GM23338 (cell line): ENCODE data around the gene PTH1R. TPM values are rescaled to one million over a fixed set of nuclear protein-coding genes. Genes with fewer than 3 reads are reported as not detected.
A peak's percentile ranks its signal among the peaks of the same experiment; 100 is the strongest.

Experiments used
- ATAC-seq: fragments of 200-7000 bp; cut with Tn5 transposase; 3 replicates; pipeline ENCODE4 v1.9.1; 2020
- DNase-seq: peaks from one replicate; pipeline ENCODE4 v3.0.0-alpha.2; 2015; ENCODE audit warnings: low spot score
- H2AFZ ChIP-seq: fragments of 200-600 bp; sonication (generic); 2 replicates; pipeline ENCODE4 v1.8.0; 2016; ENCODE audit warnings: antibody characterized with exemption, mild to moderate bottlenecking, moderate library complexity
- H3F3A ChIP-seq: fragments of 200-600 bp; sonication (generic); replicated peaks from 2 replicates; pipeline ENCODE4 v1.8.0; 2017; ENCODE audit warnings: antibody characterized with exemption, mixed run types, low read depth
- H3K27ac ChIP-seq: fragments of 200-600 bp; sonication (generic); 2 replicates; pipeline ENCODE4 v1.6.1; 2016; ENCODE audit warnings: low read depth
- H3K27me3 ChIP-seq: fragments of 200-600 bp; sonication (generic); 2 replicates; pipeline ENCODE4 v1.8.0; 2016; ENCODE audit warnings: mild to moderate bottlenecking, mixed run types, moderate library complexity; ENCODE audit not compliant: insufficient read depth
- H3K36me3 ChIP-seq: fragments of 200-600 bp; sonication (generic); 2 replicates; pipeline ENCODE4 v1.8.0; 2016; ENCODE audit warnings: mild to moderate bottlenecking; ENCODE audit not compliant: insufficient read depth
- H3K4me1 ChIP-seq: fragments of 200-600 bp; sonication (generic); 2 replicates; pipeline ENCODE4 v1.8.0; 2016; ENCODE audit warnings: mild to moderate bottlenecking, moderate library complexity; ENCODE audit not compliant: insufficient read depth
- H3K4me2 ChIP-seq: fragments of 200-600 bp; sonication (generic); 2 replicates; pipeline ENCODE4 v1.7.1; 2017; ENCODE audit warnings: mixed run types
- H3K4me3 ChIP-seq: fragments of 200-600 bp; sonication (generic); 2 replicates; pipeline ENCODE4 v1.6.1; 2016; ENCODE audit warnings: mixed run types
- H3K79me2 ChIP-seq: fragments of 200-600 bp; sonication (generic); replicated peaks from 2 replicates; pipeline ENCODE4 v1.8.0; 2017; ENCODE audit warnings: mild to moderate bottlenecking; ENCODE audit not compliant: insufficient read depth
- H3K9me2 ChIP-seq: fragments of 200-600 bp; sonication (generic); 2 replicates; pipeline ENCODE4 v1.8.0; 2017; ENCODE audit not compliant: insufficient read depth
- H4K20me1 ChIP-seq: fragments of 200-600 bp; sonication (generic); replicated peaks from 2 replicates; pipeline ENCODE4 v1.8.0; 2017; ENCODE audit warnings: mild to moderate bottlenecking; ENCODE audit not compliant: insufficient read depth
- H3K27ac Mint-ChIP-seq: 2 replicates; pipeline ENCODE4 v1.8.0; 2020; ENCODE audit warnings: inconsistent platforms, mild to moderate bottlenecking, moderate library complexity, mixed read lengths
- H3K27me3 Mint-ChIP-seq: 3 replicates; pipeline ENCODE4 v1.8.0; 2022; ENCODE audit warnings: low read depth, mild to moderate bottlenecking, moderate library complexity, mixed read lengths, inconsistent platforms; ENCODE audit not compliant: insufficient read depth, poor library complexity
- H3K36me3 Mint-ChIP-seq: 3 replicates; pipeline ENCODE4 v1.8.0; 2021; ENCODE audit warnings: low read depth, mild to moderate bottlenecking, inconsistent platforms, moderate library complexity, mixed read lengths
- H3K4me1 Mint-ChIP-seq: 3 replicates; pipeline ENCODE4 v1.8.0; 2020; ENCODE audit warnings: mild to moderate bottlenecking, inconsistent platforms, mixed read lengths
- H3K4me3 Mint-ChIP-seq: 3 replicates; pipeline ENCODE4 v1.8.0; 2021; ENCODE audit warnings: moderate library complexity, mild to moderate bottlenecking, inconsistent platforms, mixed read lengths
- H3K9me3 Mint-ChIP-seq: 3 replicates; pipeline ENCODE4 v1.8.0; 2020; ENCODE audit warnings: moderate library complexity, mild to moderate bottlenecking, inconsistent platforms, mixed read lengths
- CREB1 ChIP-seq: fragments of 250-450 bp; sonication (Bioruptor Pico); IDR thresholded peaks from 2 replicates; pipeline ENCODE4 v1.5.0; 2020; ENCODE audit warnings: low read depth, mild to moderate bottlenecking, moderate library complexity
- EZH2 ChIP-seq: fragments of 200-600 bp; sonication (generic); IDR thresholded peaks from one replicate; pipeline ENCODE4 v1.8.0; 2017; ENCODE audit warnings: antibody characterized with exemption, mild to moderate bottlenecking, low read depth; ENCODE audit not compliant: unreplicated experiment
- EZH2phosphoT487 ChIP-seq: fragments of 200-600 bp; sonication (generic); IDR thresholded peaks from one replicate; pipeline ENCODE4 v1.8.1; 2018; ENCODE audit warnings: antibody characterized with exemption; ENCODE audit not compliant: unreplicated experiment
- JUNB ChIP-seq: IDR thresholded peaks from one replicate; pipeline ENCODE4 v1.6.1; 2016; ENCODE audit warnings: antibody characterized with exemption; ENCODE audit not compliant: unreplicated experiment
- NANOG ChIP-seq: IDR thresholded peaks from 2 replicates; pipeline ENCODE4 v1.6.1; 2016; ENCODE audit warnings: antibody characterized with exemption, borderline replicate concordance
- POLR2AphosphoS5 ChIP-seq: IDR thresholded peaks from 2 replicates; pipeline ENCODE4 v1.6.1; 2016; ENCODE audit warnings: antibody characterized with exemption, low read depth
- STAT1 ChIP-seq: IDR thresholded peaks from one replicate; pipeline ENCODE4 v1.6.1; 2016; ENCODE audit warnings: antibody characterized with exemption; ENCODE audit not compliant: unreplicated experiment
- ZNF114 ChIP-seq: fragments of 250-450 bp; sonication (Bioruptor Pico); IDR thresholded peaks from 2 replicates; pipeline ENCODE4 v1.5.0; 2020; ENCODE audit warnings: mild to moderate bottlenecking, moderate library complexity
- ZNF331 ChIP-seq: fragments of 250-450 bp; sonication (Bioruptor Pico); IDR thresholded peaks from 2 replicates; pipeline ENCODE4 v1.5.0; 2020; ENCODE audit warnings: low read depth, mild to moderate bottlenecking, moderate library complexity
- polyA plus RNA-seq: library from polyadenylated mRNA; unstranded; fragments of >200 nt; fragmentation: Nextera tagmentation; extraction: Ambion mirVana; gene quantifications from 2 replicates; pipeline ENCODE4 v1.2.1, GENCODE V29; 2016
- total RNA-seq: library from RNA; depleted of rRNA; stranded (reverse); fragments of >200 nt; shearing (Covaris generic); gene quantifications from 2 replicates; pipeline ENCODE4 v1.2.3, GENCODE V29; 2014
- TF ChIP-seq, protein P1 (sequence below): IDR thresholded peaks from 2 replicates; pipeline ENCODE4 v1.6.1; 2016; ENCODE audit warnings: antibody characterized with exemption
- TF ChIP-seq, protein P2 (sequence below): IDR thresholded peaks from one replicate; pipeline ENCODE4 v1.6.1; 2018; ENCODE audit warnings: antibody characterized with exemption; ENCODE audit not compliant: unreplicated experiment
- TF ChIP-seq, protein P3 (sequence below), 2 experiments: fragments of 200-600 bp in 1 of 2; sonication (generic) in 1 of 2; conservative IDR thresholded peaks; 2 replicates each; pipeline versions ENCODE4 v1.5.1 to v1.6.1; 2016 to 2017; ENCODE audit warnings: antibody characterized with exemption in 2 of 2, low read depth in 2 of 2, mild to moderate bottlenecking in 2 of 2, moderate library complexity in 1 of 2
- TF ChIP-seq, protein P4 (sequence below): fragments of 250-450 bp; sonication (Bioruptor Pico); IDR thresholded peaks from 2 replicates; pipeline ENCODE4 v1.5.0; 2020; ENCODE audit warnings: mild to moderate bottlenecking, moderate library complexity

Gene PTH1R
- total and polyA plus RNA-seq, 2 experiments from 2014 or later = 1.3 to 1.9 TPM

DNA sequence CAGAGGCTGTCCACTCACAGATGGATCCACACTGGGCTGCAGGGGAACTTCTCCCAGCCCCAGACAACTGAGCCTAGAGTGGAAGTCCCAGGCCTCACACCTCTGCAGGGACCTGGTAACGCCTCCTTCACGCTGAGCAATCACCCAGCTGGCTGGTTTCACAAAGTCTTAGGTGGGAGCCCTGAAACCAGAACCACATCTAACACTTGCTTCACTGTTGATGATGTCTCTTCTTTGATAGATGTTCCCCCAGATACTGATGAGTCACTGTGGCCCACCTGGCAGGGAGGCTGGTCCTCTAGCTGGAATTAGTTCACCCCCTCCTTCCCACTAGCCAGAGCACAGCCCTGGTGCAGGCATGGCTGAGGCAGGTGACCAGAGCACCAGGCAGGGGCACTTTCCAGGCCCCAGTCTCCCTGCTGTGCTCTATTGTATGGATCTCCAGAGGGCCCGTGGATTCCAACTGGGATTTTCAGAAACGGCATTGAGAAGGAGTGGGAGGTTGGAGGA, 47.8 kb upstream of the PTH1R start:
- TF ChIP-seq ZNF114 (CRISPR knock-in tag) = no peak
- TF ChIP-seq, protein P1, sequence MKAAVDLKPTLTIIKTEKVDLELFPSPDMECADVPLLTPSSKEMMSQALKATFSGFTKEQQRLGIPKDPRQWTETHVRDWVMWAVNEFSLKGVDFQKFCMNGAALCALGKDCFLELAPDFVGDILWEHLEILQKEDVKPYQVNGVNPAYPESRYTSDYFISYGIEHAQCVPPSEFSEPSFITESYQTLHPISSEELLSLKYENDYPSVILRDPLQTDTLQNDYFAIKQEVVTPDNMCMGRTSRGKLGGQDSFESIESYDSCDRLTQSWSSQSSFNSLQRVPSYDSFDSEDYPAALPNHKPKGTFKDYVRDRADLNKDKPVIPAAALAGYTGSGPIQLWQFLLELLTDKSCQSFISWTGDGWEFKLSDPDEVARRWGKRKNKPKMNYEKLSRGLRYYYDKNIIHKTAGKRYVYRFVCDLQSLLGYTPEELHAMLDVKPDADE = no peak
- no peak for TF ChIP-seq NANOG
- TF ChIP-seq, protein P2, sequence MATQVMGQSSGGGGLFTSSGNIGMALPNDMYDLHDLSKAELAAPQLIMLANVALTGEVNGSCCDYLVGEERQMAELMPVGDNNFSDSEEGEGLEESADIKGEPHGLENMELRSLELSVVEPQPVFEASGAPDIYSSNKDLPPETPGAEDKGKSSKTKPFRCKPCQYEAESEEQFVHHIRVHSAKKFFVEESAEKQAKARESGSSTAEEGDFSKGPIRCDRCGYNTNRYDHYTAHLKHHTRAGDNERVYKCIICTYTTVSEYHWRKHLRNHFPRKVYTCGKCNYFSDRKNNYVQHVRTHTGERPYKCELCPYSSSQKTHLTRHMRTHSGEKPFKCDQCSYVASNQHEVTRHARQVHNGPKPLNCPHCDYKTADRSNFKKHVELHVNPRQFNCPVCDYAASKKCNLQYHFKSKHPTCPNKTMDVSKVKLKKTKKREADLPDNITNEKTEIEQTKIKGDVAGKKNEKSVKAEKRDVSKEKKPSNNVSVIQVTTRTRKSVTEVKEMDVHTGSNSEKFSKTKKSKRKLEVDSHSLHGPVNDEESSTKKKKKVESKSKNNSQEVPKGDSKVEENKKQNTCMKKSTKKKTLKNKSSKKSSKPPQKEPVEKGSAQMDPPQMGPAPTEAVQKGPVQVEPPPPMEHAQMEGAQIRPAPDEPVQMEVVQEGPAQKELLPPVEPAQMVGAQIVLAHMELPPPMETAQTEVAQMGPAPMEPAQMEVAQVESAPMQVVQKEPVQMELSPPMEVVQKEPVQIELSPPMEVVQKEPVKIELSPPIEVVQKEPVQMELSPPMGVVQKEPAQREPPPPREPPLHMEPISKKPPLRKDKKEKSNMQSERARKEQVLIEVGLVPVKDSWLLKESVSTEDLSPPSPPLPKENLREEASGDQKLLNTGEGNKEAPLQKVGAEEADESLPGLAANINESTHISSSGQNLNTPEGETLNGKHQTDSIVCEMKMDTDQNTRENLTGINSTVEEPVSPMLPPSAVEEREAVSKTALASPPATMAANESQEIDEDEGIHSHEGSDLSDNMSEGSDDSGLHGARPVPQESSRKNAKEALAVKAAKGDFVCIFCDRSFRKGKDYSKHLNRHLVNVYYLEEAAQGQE = no peak
- TF ChIP-seq, protein P3, sequence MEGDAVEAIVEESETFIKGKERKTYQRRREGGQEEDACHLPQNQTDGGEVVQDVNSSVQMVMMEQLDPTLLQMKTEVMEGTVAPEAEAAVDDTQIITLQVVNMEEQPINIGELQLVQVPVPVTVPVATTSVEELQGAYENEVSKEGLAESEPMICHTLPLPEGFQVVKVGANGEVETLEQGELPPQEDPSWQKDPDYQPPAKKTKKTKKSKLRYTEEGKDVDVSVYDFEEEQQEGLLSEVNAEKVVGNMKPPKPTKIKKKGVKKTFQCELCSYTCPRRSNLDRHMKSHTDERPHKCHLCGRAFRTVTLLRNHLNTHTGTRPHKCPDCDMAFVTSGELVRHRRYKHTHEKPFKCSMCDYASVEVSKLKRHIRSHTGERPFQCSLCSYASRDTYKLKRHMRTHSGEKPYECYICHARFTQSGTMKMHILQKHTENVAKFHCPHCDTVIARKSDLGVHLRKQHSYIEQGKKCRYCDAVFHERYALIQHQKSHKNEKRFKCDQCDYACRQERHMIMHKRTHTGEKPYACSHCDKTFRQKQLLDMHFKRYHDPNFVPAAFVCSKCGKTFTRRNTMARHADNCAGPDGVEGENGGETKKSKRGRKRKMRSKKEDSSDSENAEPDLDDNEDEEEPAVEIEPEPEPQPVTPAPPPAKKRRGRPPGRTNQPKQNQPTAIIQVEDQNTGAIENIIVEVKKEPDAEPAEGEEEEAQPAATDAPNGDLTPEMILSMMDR (conservative IDR thresholded peaks at IDR 0.05; ENCODE audit: low read depth in 2 of 2) = no peak
- TF ChIP-seq EZH2 = no peak
- TF ChIP-seq, protein P4, sequence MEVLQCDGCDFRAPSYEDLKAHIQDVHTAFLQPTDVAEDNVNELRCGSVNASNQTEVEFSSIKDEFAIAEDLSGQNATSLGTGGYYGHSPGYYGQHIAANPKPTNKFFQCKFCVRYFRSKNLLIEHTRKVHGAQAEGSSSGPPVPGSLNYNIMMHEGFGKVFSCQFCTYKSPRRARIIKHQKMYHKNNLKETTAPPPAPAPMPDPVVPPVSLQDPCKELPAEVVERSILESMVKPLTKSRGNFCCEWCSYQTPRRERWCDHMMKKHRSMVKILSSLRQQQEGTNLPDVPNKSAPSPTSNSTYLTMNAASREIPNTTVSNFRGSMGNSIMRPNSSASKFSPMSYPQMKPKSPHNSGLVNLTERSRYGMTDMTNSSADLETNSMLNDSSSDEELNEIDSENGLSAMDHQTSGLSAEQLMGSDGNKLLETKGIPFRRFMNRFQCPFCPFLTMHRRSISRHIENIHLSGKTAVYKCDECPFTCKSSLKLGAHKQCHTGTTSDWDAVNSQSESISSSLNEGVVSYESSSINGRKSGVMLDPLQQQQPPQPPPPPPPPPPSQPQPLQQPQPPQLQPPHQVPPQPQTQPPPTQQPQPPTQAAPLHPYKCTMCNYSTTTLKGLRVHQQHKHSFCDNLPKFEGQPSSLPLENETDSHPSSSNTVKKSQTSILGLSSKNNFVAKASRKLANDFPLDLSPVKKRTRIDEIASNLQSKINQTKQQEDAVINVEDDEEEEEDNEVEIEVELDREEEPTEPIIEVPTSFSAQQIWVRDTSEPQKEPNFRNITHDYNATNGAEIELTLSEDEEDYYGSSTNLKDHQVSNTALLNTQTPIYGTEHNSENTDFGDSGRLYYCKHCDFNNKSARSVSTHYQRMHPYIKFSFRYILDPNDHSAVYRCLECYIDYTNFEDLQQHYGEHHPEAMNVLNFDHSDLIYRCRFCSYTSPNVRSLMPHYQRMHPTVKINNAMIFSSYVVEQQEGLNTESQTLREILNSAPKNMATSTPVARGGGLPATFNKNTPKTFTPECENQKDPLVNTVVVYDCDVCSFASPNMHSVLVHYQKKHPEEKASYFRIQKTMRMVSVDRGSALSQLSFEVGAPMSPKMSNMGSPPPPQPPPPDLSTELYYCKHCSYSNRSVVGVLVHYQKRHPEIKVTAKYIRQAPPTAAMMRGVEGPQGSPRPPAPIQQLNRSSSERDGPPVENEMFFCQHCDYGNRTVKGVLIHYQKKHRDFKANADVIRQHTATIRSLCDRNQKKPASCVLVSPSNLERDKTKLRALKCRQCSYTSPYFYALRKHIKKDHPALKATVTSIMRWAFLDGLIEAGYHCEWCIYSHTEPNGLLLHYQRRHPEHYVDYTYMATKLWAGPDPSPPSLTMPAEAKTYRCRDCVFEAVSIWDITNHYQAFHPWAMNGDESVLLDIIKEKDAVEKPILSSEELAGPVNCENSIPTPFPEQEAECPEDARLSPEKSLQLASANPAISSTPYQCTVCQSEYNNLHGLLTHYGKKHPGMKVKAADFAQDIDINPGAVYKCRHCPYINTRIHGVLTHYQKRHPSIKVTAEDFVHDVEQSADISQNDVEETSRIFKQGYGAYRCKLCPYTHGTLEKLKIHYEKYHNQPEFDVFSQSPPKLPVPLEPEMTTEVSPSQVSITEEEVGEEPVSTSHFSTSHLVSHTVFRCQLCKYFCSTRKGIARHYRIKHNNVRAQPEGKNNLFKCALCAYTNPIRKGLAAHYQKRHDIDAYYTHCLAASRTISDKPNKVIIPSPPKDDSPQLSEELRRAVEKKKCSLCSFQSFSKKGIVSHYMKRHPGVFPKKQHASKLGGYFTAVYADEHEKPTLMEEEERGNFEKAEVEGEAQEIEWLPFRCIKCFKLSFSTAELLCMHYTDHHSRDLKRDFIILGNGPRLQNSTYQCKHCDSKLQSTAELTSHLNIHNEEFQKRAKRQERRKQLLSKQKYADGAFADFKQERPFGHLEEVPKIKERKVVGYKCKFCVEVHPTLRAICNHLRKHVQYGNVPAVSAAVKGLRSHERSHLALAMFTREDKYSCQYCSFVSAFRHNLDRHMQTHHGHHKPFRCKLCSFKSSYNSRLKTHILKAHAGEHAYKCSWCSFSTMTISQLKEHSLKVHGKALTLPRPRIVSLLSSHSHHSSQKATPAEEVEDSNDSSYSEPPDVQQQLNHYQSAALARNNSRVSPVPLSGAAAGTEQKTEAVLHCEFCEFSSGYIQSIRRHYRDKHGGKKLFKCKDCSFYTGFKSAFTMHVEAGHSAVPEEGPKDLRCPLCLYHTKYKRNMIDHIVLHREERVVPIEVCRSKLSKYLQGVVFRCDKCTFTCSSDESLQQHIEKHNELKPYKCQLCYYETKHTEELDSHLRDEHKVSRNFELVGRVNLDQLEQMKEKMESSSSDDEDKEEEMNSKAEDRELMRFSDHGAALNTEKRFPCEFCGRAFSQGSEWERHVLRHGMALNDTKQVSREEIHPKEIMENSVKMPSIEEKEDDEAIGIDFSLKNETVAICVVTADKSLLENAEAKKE (CRISPR knock-in tag) = no peak
- TF ChIP-seq STAT1 = no peak
- TF ChIP-seq CREB1 (CRISPR knock-in tag) = no peak
- no peak for TF ChIP-seq JUNB
- no peak for TF ChIP-seq ZNF331 (CRISPR knock-in tag)
- TF ChIP-seq POLR2AphosphoS5 = no peak
- no peak for TF ChIP-seq EZH2phosphoT487
- H3K79me2 ChIP-seq = no peaks in the 10 kb centered on the region
- H2AFZ ChIP-seq = no peak overlapping the region
- H3K4me2 ChIP-seq = no peak overlapping the region
- DNase-seq = no peak
- H3K4me1 ChIP-seq = no peaks in the 10 kb centered on the region
- no peaks in the 10 kb centered on the region for H3K36me3 ChIP-seq
- Mint-ChIP-seq H3K36me3 (no peaks in the 10 kb centered on the region; the same call in 2 of the 3 replicates), H3K4me1 (peaks cover 6% of the 10 kb centered on the region), H3K4me3 (no peak overlapping the region), H3K9me3 (no peaks in the 10 kb centered on the region), H3K27me3 (no peaks in the 10 kb centered on the region), H3K27ac (no peak overlapping the region)
- no peak overlapping the region for H3K27ac ChIP-seq
- no peaks in the 10 kb centered on the region for H3F3A ChIP-seq
- H4K20me1 ChIP-seq = no peaks in the 10 kb centered on the region
- no peak overlapping the region for H3K4me3 ChIP-seq
- ATAC-seq = peak; percentile 59
- H3K27me3 ChIP-seq = no peaks in the 10 kb centered on the region
- H3K9me2 ChIP-seq = peaks cover 7% of the 10 kb centered on the region
